DMS 273 treated with DMSO at 0.1 percent for 48 hours (cell line): Measurements from ENCODE around the gene PTCHD4.
"Not testable (repeated sequence)": the region's sequence is repeated elsewhere in the genome, so short reads cannot be mapped to it uniquely, and the experiment has no call there.

Experiments
- DNase-seq: peaks from one replicate; lab custom pipeline; 2025; lab: John Stamatoyannopoulos, UW

The PTCHD4 gene

GRCh38 chr6:48111143-48111506 lies at the start of gene PTCHD4:
PTCHD4 (minus strand) TSS chr6:48111197; CDS start chr6:48068957, 42,240 bp downstream.
- DNase-seq, result no peak

- DNase-seq, result no peak
Observed at GRCh38 chr6:48151142-48151541, 40.1 kb upstream of the PTCHD4 start.

GRCh38 chr6:48150701-48151100 lies 39.7 kb upstream of the PTCHD4 start:
- DNase-seq, result no peak

GRCh38 chr6:48147051-48147450 lies 36.1 kb upstream of the PTCHD4 start:
- DNase-seq, result no peak

GRCh38 chr6:48144021-48144420 lies 33.0 kb upstream of the PTCHD4 start:
- no peak for DNase-seq

- DNase-seq, result no peak
Observed at GRCh38 chr6:48141975-48142374, 31.0 kb upstream of the PTCHD4 start.

GRCh38 chr6:48139818-48140614 lies 29.0 kb upstream of the PTCHD4 start:
- no peak for DNase-seq

GRCh38 chr6:48136856-48137255 lies 25.9 kb upstream of the PTCHD4 start:
- DNase-seq, result no peak

- no peak for DNase-seq
Observed at GRCh38 chr6:48135323-48136084, 24.5 kb upstream of the PTCHD4 start.

GRCh38 chr6:48134246-48134645 lies 23.2 kb upstream of the PTCHD4 start:
- DNase-seq, result no peak

- no peak for DNase-seq
Observed at GRCh38 chr6:48123601-48124000, 12.6 kb upstream of the PTCHD4 start.

GRCh38 chr6:48121983-48122749 lies 11.2 kb upstream of the PTCHD4 start:
- not testable (repeated sequence) for DNase-seq

GRCh38 chr6:48116699-48117645 lies 6.0 kb upstream of the PTCHD4 start:
- no peak for DNase-seq

GRCh38 chr6:48113130-48113529 lies 2.1 kb upstream of the PTCHD4 start:
- DNase-seq, result no peak

GRCh38 chr6:48111575-48111974 lies 578 bp upstream of the PTCHD4 start:
- DNase-seq, result no peak

- DNase-seq, result no peak
Observed at GRCh38 chr6:48110436-48111142, 408 bp downstream of the PTCHD4 start.

- DNase-seq, result no peak
Observed at GRCh38 chr6:48109944-48110343, 1.1 kb downstream of the PTCHD4 start.

- DNase-seq, result not testable (repeated sequence)
Observed at GRCh38 chr6:48102476-48103195, 8.4 kb downstream of the PTCHD4 start.

GRCh38 chr6:48101290-48101689 lies 9.7 kb downstream of the PTCHD4 start:
- no peak for DNase-seq

- DNase-seq, result no peak
Observed at GRCh38 chr6:48100588-48100895, 10.5 kb downstream of the PTCHD4 start.
